Smooth muscle cell (in vitro differentiated cells): Measurements from ENCODE around the gene TRIO. TPM values are rescaled to one million over a fixed set of nuclear protein-coding genes. Genes with fewer than 3 reads are reported as not detected.

Source experiments
- DNase-seq: peaks from one replicate; lab custom pipeline; 2025; ENCODE audit not compliant: unreplicated experiment; lab: John Stamatoyannopoulos, UW
- H2AFZ ChIP-seq: fragments of 200-600 bp; sonication (generic); 2 replicates; pipeline ENCODE4 v1.6.0; 2016; ENCODE audit warnings: antibody characterized with exemption, low read depth, mild to moderate bottlenecking
- H3F3A ChIP-seq: fragments of 200-600 bp; sonication (generic); 2 replicates; pipeline ENCODE4 v1.6.0; 2017; ENCODE audit warnings: antibody characterized with exemption, low read depth
- H3K27ac ChIP-seq: fragments of 200-600 bp; sonication (generic); 2 replicates; pipeline ENCODE4 v1.5.1; 2016; ENCODE audit warnings: low read depth, mild to moderate bottlenecking
- H3K27me3 ChIP-seq: fragments of 200-600 bp; sonication (generic); 2 replicates; pipeline ENCODE4 v1.6.1; 2016; ENCODE audit warnings: low read depth, mild to moderate bottlenecking
- H3K36me3 ChIP-seq: fragments of 200-600 bp; sonication (generic); 2 replicates; pipeline ENCODE4 v1.5.1; 2016; ENCODE audit warnings: low read depth
- H3K4me1 ChIP-seq: fragments of 200-600 bp; sonication (generic); 2 replicates; pipeline ENCODE4 v1.5.1; 2016; ENCODE audit warnings: low read depth
- H3K4me2 ChIP-seq: fragments of 200-600 bp; sonication (generic); 2 replicates; pipeline ENCODE4 v1.6.0; 2016; ENCODE audit warnings: mild to moderate bottlenecking
- H3K4me3 ChIP-seq: fragments of 200-600 bp; sonication (generic); 2 replicates; pipeline ENCODE4 v1.5.1; 2016; ENCODE audit warnings: mild to moderate bottlenecking
- H3K79me2 ChIP-seq: fragments of 200-600 bp; sonication (generic); 2 replicates; pipeline ENCODE4 v1.6.0; 2016; ENCODE audit warnings: low read depth, mild to moderate bottlenecking
- H3K9ac ChIP-seq: fragments of 200-600 bp; sonication (generic); 2 replicates; pipeline ENCODE4 v1.6.0; 2016; ENCODE audit warnings: low read depth
- H3K9me3 ChIP-seq: fragments of 200-600 bp; sonication (generic); replicated peaks from 2 replicates; pipeline ENCODE4 v1.5.1; 2016; ENCODE audit warnings: low read depth
- H4K20me1 ChIP-seq: fragments of 200-600 bp; sonication (generic); 2 replicates; pipeline ENCODE4 v1.6.0; 2016; ENCODE audit warnings: low read depth
- WGBS: methylation state at CpG from one replicate; pipeline ENCODE4 v1.1.7; 2016; ENCODE audit warnings: low lambda C conversion rate; 5-methylcytosine and 5-hydroxymethylcytosine counted together
- polyA plus RNA-seq: library from polyadenylated mRNA; unstranded; fragments of >200 nt; fragmentation: Nextera tagmentation; extraction: Ambion mirVana; gene quantifications from 2 replicates; pipeline ENCODE4 v1.2.1, GENCODE V29; 2016
- total RNA-seq: library from RNA; depleted of rRNA; stranded (reverse); fragments of >200 nt; gene quantifications from 2 replicates; pipeline ENCODE4 v1.2.3, GENCODE V29; 2014
- TF ChIP-seq, protein P1 (sequence below): fragments of 200-600 bp; sonication (generic); IDR thresholded peaks from 2 replicates; pipeline ENCODE4 v1.5.1; 2017; ENCODE audit warnings: borderline replicate concordance, mild to moderate bottlenecking, antibody characterized with exemption; ENCODE audit not compliant: insufficient read depth, poor library complexity, severe bottlenecking

The TRIO gene
- total and polyA plus RNA-seq, 2 experiments from 2014 or later: 10.2 to 118 TPM

DNA sequence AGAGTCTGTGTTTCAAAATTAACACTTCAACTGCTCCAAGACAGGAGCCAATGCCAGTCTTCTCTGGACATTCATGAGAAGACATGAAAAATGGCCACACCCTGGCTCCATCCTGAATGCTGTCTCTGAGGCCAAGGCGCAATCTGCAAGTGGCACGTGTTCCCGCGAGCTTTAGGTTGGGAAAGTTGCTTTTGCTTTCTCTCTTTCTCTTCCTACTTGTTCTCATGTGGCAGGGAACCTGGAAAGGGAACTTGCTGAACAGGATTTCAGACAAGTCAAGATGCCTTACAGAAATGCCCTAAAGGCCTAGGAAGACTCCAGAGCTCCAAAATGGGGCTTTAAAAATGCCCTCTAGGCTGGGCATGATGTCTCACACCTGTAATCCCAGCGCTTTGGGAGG, 346.5 kb downstream of the TRIO start:
- H2AFZ ChIP-seq: no peak overlapping the region
- H3K9me3 ChIP-seq: no peaks in the 10 kb centered on the region
- no peak overlapping the region for H3K27ac ChIP-seq
- H3K4me3 ChIP-seq: no peak overlapping the region
- H3K27me3 ChIP-seq: no peaks in the 10 kb centered on the region
- H3F3A ChIP-seq: no peaks in the 10 kb centered on the region
- peaks cover 27% of the 10 kb centered on the region for H4K20me1 ChIP-seq
- WGBS: 80% methylated on average over 5 of the region's 5 CpGs
- DNase-seq: no peak
- H3K4me1 ChIP-seq: no peaks in the 10 kb centered on the region
- H3K9ac ChIP-seq: no peak overlapping the region
- no peaks in the 10 kb centered on the region for H3K79me2 ChIP-seq
- TF ChIP-seq, protein P1, sequence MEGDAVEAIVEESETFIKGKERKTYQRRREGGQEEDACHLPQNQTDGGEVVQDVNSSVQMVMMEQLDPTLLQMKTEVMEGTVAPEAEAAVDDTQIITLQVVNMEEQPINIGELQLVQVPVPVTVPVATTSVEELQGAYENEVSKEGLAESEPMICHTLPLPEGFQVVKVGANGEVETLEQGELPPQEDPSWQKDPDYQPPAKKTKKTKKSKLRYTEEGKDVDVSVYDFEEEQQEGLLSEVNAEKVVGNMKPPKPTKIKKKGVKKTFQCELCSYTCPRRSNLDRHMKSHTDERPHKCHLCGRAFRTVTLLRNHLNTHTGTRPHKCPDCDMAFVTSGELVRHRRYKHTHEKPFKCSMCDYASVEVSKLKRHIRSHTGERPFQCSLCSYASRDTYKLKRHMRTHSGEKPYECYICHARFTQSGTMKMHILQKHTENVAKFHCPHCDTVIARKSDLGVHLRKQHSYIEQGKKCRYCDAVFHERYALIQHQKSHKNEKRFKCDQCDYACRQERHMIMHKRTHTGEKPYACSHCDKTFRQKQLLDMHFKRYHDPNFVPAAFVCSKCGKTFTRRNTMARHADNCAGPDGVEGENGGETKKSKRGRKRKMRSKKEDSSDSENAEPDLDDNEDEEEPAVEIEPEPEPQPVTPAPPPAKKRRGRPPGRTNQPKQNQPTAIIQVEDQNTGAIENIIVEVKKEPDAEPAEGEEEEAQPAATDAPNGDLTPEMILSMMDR: no peak
- H3K4me2 ChIP-seq: no peak overlapping the region
- H3K36me3 ChIP-seq: peaks cover 12% of the 10 kb centered on the region

- Histone ChIP-seq H3K36me3 (peaks cover 6% of the 10 kb centered on the region), H3K4me3 (no peak overlapping the region)
Measured at GRCh38 chr5:14490309-14490711, 347.2 kb downstream of the TRIO start.

GRCh38 chr5:14491015-14491915, 348.1 kb downstream of the TRIO start:
- Histone ChIP-seq H3F3A (no peaks in the 10 kb centered on the region), H4K20me1 (peaks cover 31% of the 10 kb centered on the region), H3K9ac (no peak overlapping the region), H2AFZ (no peak overlapping the region), H3K27me3 (no peaks in the 10 kb centered on the region), H3K4me1 (no peaks in the 10 kb centered on the region), H3K27ac (no peak overlapping the region), H3K36me3 (peaks cover 8% of the 10 kb centered on the region), H3K4me2 (no peak overlapping the region), H3K4me3 (no peak overlapping the region), H3K9me3 (no peaks in the 10 kb centered on the region), H3K79me2 (no peaks in the 10 kb centered on the region)
- 91% methylated on average over 21 of the region's 21 CpGs for WGBS
- TF ChIP-seq, protein P1: no peak
- no peak for DNase-seq

More at GRCh38 chr5:14490309-14490711, 347.2 kb downstream of the TRIO start:
- Histone ChIP-seq H3K9ac (no peak overlapping the region), H2AFZ (no peak overlapping the region), H3K27me3 (no peaks in the 10 kb centered on the region), H3K4me2 (no peak overlapping the region), H3K79me2 (no peaks in the 10 kb centered on the region), H4K20me1 (peaks cover 27% of the 10 kb centered on the region), H3K9me3 (no peaks in the 10 kb centered on the region), H3K4me1 (no peaks in the 10 kb centered on the region), H3K27ac (no peak overlapping the region), H3F3A (no peaks in the 10 kb centered on the region)
- TF ChIP-seq, protein P1: no peak
- no peak for DNase-seq
- WGBS: 90% methylated on average over 2 of the region's 2 CpGs
